Tibial artery (tissue), 4 donors: ENCODE data around the gene CASZ1.

Experiments used
- DNase-seq, 2 donors: peaks; one replicate each; pipeline ENCODE4 v3.0.0-alpha.2; 2019
- H3K27ac ChIP-seq, 2 donors: fragments of 200-600 bp; sonication (generic) in 1 of 2; 1 replicate in 1 of 2; 2 replicates in 1 of 2; pipeline ENCODE4 v1.5.1; 2018 to 2019; ENCODE audit warnings: mild to moderate bottlenecking in 1 of 2
- H3K27me3 ChIP-seq, 2 donors: fragments of 200-600 bp; sonication (generic) in 1 of 2; one replicate each; pipeline versions ENCODE4 v1.5.1 to v1.6.0; 2016 to 2019
- H3K36me3 ChIP-seq, 3 donors: fragments of 200-600 bp; sonication (generic) in 2 of 3; one replicate each; pipeline ENCODE4 v1.5.1; 2016 to 2019; ENCODE audit warnings: mild to moderate bottlenecking in 2 of 3
- H3K4me1 ChIP-seq, 4 donors: fragments of 200-600 bp; sonication (generic) in 2 of 4; 1 replicate in 3 of 4; 2 replicates in 1 of 4; pipeline ENCODE4 v1.5.1; 2016 to 2019
- H3K4me3 ChIP-seq, 2 donors: fragments of 200-600 bp; sonication (generic) in 1 of 2; 1 replicate in 1 of 2; 2 replicates in 1 of 2; pipeline ENCODE4 v1.5.1; 2018 to 2019; ENCODE audit warnings: mild to moderate bottlenecking in 2 of 2
- H3K9me3 ChIP-seq, 3 donors: fragments of 200-600 bp; sonication (generic) in 1 of 3; one replicate each; pipeline ENCODE4 v1.5.1; 2016 to 2019
- intact Hi-C: fragments of 100-400 bp; cut with DNase I; formaldehyde crosslinking; loops from one replicate; pipeline ENCODE4 v1.15.0; 2023; ENCODE audit warnings: low total_unique reads
- TF ChIP-seq, protein P1 (sequence below), 2 experiments: fragments of 200-600 bp in 1 of 2; fragments of 450-650 bp in 1 of 2; IDR thresholded peaks; one replicate each; pipeline ENCODE4 v1.5.1; 2017 to 2019; ENCODE audit warnings: antibody characterized with exemption in 2 of 2, mild to moderate bottlenecking in 1 of 2, moderate library complexity in 1 of 2

CASZ1 gene

DNA sequence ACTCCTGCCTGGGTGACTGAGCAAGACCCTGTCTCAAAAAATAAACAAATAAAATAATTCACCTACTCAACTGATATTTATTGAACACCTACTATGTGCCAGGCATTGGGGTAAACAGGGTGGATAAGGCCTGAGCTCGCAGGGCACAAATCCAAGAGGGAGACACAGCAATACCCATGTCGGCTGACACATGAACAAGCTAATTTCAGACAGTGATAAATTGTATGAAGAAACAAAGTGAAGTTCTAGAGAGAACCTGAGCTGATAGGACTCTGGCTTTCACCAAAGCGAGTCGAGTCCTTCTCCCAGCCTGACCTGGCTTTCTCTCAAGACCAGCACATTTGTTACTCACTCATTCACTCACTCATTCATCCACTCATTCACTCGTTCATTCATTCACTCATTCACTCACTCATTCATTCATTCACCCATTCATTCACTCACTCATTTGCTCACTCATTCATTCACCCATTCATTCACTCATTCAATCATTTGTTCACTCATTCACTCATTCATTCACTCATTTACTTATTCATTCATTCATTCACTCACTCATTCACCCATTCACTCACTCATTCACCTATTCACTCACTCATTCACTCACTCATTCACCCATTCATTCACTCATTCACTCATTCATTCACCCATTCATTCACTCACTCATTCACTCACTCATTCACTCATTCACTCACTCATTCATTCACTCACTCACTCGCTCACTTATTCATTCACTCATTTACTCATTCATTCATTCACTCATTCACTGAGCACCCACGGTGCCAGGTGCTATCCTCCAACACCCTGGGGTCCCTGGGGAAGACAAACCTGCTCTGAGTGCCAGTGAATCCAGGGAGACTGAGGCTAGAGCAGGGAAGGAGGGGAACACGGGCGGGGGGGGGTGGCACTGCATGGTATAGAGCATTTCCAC lies 37.4 kb upstream of the CASZ1 start:
- peaks cover 0 to 6% (median 0%) of the 10 kb centered on the region in 4 donors for H3K4me1 ChIP-seq
- H3K4me3 ChIP-seq: no peak overlapping the region
- DNase-seq: no peak
- H3K9me3 ChIP-seq: no peaks in the 10 kb centered on the region
- intact Hi-C loops: no loop called here
- no peak overlapping the region for H3K27ac ChIP-seq
- H3K27me3 ChIP-seq: peaks cover 4 to 71% of the 10 kb centered on the region in 2 donors
- TF ChIP-seq, protein P1, sequence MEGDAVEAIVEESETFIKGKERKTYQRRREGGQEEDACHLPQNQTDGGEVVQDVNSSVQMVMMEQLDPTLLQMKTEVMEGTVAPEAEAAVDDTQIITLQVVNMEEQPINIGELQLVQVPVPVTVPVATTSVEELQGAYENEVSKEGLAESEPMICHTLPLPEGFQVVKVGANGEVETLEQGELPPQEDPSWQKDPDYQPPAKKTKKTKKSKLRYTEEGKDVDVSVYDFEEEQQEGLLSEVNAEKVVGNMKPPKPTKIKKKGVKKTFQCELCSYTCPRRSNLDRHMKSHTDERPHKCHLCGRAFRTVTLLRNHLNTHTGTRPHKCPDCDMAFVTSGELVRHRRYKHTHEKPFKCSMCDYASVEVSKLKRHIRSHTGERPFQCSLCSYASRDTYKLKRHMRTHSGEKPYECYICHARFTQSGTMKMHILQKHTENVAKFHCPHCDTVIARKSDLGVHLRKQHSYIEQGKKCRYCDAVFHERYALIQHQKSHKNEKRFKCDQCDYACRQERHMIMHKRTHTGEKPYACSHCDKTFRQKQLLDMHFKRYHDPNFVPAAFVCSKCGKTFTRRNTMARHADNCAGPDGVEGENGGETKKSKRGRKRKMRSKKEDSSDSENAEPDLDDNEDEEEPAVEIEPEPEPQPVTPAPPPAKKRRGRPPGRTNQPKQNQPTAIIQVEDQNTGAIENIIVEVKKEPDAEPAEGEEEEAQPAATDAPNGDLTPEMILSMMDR (IDR thresholded peaks at IDR 0.05): no peak
- no peaks in the 10 kb centered on the region for H3K36me3 ChIP-seq

DNA sequence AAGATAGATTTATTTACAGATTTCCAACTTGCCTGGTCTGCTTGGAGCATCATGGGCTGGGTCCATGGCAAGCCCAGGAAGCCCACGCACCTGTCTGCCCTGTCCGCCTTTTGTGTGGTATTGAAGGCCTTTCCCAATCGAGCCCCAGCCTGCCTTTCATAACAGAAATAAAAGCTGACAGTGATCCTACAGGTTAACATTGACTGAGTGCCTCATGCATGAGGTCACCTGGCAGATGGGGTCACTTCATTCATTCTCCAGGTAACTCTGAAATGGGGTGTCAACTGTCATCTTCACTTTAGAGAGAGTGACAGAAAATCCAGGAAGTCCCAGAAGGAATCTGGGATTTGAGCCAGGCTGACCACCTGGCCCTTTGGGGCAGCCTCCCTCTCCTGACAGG lies 36.3 kb upstream of the CASZ1 start:
- Histone ChIP-seq H3K36me3 (no peaks in the 10 kb centered on the region), H3K27ac (no peak overlapping the region), H3K9me3 (no peaks in the 10 kb centered on the region), H3K4me3 (no peak overlapping the region), H3K4me1 (peaks cover 0 to 6% (median 0%) of the 10 kb centered on the region in 4 donors), H3K27me3 (peaks cover 4 to 71% of the 10 kb centered on the region in 2 donors)
- TF ChIP-seq, protein P1 (IDR thresholded peaks at IDR 0.05): no peak
- intact Hi-C loops: no loop called here
- DNase-seq: no peak

DNA sequence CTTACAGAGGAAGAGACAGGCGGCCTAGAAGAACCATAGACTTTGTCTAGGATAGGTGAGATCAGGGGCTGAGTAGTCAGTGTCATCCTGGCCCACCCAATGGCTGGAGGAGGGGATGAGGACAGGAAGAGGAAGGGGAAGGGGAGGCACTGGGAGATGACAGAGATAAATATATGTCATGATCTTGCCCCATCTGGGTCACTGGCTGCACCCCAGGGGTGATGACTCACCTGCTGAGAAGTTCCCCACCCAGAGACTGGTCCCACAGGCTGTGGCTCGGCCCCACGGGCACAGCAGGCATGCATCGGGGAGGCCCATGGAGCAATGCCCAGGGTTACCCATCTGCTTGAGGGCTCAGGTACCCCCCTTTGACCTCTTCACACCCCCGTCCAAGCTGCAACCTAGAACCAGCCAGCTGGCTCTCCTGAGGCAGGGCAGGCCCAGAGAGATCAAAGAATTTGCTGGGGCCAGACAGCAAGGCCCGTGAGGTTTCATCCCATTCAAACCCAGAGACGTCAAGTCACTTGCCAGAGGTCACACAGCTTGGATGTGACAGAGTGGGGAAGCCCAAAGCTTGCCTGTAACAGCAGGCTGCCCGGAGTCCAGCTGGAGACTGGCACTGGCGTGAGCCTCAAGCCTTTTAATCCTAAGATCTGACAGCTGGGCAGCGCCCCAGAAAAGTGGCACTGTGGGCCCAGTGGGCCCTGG lies 34.7 kb upstream of the CASZ1 start:
- no peaks in the 10 kb centered on the region for H3K36me3 ChIP-seq
- intact Hi-C loops: no loop called here
- peaks cover 4 to 71% of the 10 kb centered on the region in 2 donors for H3K27me3 ChIP-seq
- no peak overlapping the region for H3K4me3 ChIP-seq
- H3K4me1 ChIP-seq: peaks cover 0 to 6% (median 0%) of the 10 kb centered on the region in 4 donors
- no peaks in the 10 kb centered on the region for H3K9me3 ChIP-seq
- DNase-seq: no peak
- TF ChIP-seq, protein P1 (IDR thresholded peaks at IDR 0.05): no peak
- H3K27ac ChIP-seq: no peak overlapping the region

DNA sequence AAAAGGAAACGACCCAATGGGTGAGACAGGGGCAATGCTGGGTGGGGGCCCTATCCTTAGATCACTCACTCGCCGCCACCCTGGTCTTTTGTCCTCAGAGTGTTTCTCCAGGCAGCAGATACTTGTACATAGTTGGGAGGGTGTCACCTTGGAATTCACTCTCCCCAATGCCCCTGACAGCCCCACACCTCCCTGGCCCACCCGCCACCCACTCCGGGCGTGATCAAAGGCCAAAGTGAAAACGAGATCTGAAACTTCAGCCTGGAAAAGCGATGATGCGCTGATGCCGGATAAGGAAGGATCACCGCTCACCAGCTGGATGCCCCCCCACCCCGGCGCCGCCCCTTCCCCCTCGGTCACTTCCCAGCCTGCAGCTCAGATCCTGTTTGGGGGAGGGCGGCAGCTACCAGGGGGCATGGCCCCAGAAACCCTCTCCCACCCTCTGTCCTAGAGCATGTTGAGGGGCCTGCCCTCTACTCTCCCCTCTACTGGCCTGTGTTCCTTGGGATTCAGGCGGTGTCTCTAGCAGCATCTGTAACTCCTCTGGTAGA lies 33.6 kb upstream of the CASZ1 start:
- no peak overlapping the region for H3K27ac ChIP-seq
- H3K4me3 ChIP-seq: no peak overlapping the region
- intact Hi-C loops: no loop called here
- no peaks in the 10 kb centered on the region for H3K9me3 ChIP-seq
- TF ChIP-seq, protein P1 (IDR thresholded peaks at IDR 0.05): no peak
- no peak for DNase-seq
- H3K36me3 ChIP-seq: no peaks in the 10 kb centered on the region
- peaks cover 0 to 71% of the 10 kb centered on the region in 2 donors for H3K27me3 ChIP-seq
- no peaks in the 10 kb centered on the region for H3K4me1 ChIP-seq

DNA sequence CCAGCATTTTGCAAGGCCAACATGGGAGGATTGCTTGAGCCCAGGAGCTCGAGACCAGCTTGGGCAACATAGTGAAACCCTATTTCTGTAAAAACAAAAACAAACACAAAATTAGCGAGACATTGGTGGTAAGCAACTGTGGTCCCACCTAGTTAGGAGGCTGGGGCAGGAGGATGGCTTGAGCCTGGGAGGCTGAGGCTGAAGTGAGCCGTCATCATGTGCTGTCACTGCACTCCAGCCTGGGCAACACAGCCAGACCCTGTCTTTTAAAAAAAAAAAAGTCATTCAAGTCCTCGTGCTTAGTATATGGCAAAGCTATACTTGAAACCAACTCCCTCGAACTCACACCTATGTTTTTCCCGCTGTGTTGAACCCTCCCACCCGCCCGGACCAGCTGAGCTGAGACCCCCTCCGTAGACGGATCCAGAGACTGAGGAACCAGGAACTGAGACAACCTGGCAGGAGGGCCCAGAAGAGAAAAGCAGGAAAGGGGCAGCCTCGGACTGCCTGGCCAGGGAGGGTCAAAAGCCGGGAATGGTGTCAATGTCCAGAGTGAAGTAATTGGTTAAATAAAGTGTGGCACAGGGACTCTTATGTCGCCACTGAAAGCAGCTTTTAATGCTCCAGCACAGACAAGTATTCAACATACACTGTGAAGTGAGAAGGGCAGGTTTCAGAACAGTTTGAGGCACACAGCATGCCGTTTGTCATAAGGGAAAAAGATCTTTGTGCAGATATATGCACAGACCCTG lies 32.8 kb upstream of the CASZ1 start:
- intact Hi-C loops: no loop called here
- TF ChIP-seq, protein P1 (IDR thresholded peaks at IDR 0.05): no peak
- DNase-seq: no peak
- H3K27me3 ChIP-seq: peaks cover 0 to 72% of the 10 kb centered on the region in 2 donors
- no peaks in the 10 kb centered on the region for H3K4me1 ChIP-seq
- no peaks in the 10 kb centered on the region for H3K36me3 ChIP-seq
- no peaks in the 10 kb centered on the region for H3K9me3 ChIP-seq
- no peak overlapping the region for H3K27ac ChIP-seq
- H3K4me3 ChIP-seq: no peak overlapping the region
